Posterior vena cava (tissue), 2 donors: ENCODE measurements around the gene CPA4. TPM values are rescaled to one million over a fixed set of nuclear protein-coding genes. Genes with fewer than 3 reads are reported as not detected.
"Not testable (repeated sequence)": the region's sequence is repeated elsewhere in the genome, so short reads cannot be mapped to it uniquely, and the experiment has no call there.

Experiments
- DNase-seq: peaks from one replicate; pipeline ENCODE4 v3.0.0-alpha.2; 2020; ENCODE audit warnings: low spot score
- intact Hi-C, 2 donors: fragments of 100-400 bp; cut with DNase I; formaldehyde crosslinking; loops; one replicate each; pipeline versions ENCODE4 v1.14.1 to v1.14.2; 2022 to 2023
- total RNA-seq, 2 donors: library from RNA; stranded (reverse); fragmentation: NEBNext Ultra II Directional; extraction: Animal tissue kit (Norgen Biotek cat#: 25700); gene quantifications; one replicate each; pipeline ENCODE4 v1.2.1, GENCODE V29; 2021
- donor health status: DM: yes; HTN: yes; CAD: no.
- donor health status: DM: yes; HTN: yes; CAD: no.

CPA4 gene
- total RNA-seq, 2 donors from 2014 or later = 0.37 to 0.62 TPM

DNA sequence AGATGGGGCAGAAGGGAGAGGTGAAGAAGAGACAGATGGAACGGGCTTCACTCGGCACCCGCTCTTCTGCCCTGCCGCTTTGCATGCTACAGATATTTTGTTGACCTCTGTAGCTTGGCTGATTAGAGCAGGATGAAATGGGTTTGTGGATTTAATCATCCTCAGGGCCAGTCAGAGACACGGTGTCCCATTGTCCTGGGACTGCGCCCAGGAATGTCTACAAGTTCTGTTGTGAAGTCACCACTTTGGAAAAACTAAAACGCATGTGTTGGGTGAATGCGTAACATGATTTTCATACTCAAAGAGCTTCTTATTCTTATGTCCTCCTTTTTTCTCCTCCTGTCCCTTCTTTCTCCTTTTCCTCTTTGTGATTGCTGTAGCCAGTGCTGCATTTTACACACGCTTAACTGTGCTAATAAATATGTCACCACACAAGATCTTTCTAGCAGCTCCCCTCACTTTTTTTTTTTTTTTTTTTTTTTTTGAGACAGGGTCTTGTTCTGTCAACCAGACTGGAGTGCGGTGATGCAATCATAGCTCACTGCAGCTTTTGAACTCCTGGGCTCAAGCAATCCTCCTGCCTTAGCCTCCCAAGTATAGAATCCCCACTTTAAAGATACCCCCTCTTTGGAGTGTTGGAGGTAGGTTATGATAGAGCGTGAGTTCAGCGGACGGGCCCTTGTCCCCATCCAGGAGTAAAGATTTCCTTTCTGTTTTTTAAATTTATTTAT lies 3.4 kb downstream of the CPA4 start:
- intact Hi-C loops = no loop called here
- no peak for DNase-seq

DNA sequence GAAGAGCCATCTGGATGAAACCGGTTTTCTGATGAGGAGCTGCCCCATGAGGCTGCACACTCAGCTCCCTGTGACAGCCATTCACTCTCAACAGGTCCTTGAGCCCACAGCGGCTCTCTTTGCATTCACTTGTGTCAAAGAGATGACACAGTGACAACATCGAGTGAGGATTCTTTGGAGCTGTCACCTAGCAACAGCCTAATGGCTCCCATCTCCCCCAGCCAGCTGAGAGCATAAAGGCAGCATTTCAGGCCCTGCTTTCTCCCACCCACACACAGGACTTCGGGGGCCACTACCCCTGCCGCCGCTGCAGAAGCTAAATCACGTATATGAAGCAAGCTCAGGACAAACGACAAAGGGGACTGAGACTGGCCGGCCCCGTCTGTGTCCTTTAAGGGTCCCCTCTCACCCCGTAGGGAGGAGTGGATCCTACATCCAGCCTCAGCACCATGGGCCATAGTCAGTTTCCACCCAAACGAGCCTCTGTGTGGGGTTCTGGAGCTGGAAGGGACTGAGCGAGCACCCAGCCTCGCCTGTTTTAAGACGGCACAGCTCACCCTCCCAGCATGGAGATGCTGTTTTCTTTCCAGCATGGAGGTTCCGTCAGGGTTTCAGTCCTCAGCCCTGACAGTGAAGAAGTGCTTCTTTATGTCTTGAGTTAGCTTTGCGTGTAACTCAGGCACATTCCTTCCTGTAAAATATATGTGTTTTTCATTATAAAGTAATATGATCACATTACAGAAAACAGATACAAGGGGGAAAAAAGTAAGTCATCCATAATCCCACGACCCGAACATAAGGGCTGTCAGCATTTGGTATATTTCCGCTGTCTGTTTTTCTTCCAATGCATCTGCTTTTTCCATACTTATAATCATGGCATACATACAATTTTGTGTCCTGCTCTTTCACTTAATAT lies 4.9 kb downstream of the CPA4 start:
- no peak for DNase-seq
- intact Hi-C loops = no loop called here

DNA sequence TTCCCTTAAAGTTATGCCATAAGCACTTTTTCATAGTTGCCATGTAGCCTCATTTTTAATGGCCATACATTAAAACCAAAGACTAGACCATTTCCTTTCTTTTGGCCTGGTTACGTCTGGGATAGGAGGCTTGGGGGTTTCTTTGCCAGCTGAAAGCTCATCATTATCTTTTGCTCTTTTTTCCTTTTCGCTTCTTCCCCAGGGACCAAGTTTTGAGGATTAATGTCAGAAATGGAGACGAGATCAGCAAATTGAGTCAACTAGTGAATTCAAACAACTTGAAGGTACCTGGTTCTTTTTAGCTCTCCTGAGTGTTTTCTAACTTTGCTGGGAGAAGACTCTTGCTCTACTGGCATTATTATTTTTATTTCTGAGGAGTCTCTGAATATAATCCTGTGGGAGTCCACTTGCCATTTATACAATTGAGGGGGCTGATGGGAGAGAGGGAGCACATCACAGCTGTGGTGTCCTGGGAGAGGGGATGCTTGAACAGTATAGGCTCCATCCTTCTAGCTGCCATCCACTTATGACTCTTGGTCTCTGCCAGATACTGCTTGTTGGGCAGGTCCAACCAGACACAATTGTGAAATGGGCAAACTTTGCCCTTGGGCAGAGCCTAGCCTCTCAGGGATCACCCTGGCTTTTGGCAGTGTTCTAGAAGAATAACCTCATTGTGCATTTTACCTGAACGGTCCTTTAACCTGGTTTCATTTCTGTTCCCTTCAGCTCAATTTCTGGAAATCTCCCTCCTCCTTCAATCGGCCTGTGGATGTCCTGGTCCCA lies 5.8 kb downstream of the CPA4 start:
- no peak for DNase-seq
- intact Hi-C loops = no loop called here

DNA sequence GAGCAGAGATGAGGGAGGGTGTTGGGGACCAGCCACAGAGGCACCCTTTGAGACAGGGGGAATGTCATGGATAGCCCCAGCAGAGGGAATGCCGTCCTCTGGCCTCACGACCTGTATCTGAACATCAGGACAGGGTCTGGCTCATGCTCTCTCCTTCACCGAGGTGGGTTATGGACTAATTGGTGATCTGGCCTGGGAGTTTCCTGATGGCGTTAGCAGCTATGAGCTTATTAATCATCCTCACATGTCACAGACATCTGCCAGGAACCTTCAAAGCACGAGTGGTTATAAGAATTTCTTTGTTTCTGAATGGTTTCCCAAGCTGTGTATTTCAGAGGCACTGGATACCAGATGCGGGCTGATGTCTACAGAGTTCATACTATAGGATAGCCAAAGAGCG lies 6.9 kb downstream of the CPA4 start:
- intact Hi-C loops = no loop called here
- DNase-seq = no peak

DNA sequence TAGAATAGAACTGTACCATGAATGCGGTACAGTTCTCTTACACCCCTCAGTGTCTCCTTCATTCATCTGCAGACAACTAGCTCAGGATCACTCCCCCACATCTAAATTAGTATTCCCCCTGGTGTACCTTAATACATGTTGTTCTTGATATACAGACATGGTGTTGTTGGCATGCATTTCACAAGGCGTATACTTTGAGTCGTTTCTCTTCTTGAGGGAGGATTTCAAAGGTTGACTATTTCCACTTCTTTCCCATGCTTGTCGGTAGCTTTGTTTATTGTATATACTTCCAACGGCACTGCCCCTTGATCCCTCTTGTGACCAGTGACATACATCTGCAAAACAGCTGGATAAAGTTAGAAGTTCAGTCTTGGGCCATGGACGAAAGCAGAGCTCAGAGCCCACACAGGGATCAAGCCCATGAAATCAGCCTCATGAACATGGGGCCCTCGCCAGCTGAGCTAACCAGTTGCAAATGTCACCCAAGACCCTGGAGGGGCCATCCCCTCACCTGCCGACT lies 8.6 kb downstream of the CPA4 start:
- no peak for DNase-seq
- intact Hi-C loops = no loop called here

DNA sequence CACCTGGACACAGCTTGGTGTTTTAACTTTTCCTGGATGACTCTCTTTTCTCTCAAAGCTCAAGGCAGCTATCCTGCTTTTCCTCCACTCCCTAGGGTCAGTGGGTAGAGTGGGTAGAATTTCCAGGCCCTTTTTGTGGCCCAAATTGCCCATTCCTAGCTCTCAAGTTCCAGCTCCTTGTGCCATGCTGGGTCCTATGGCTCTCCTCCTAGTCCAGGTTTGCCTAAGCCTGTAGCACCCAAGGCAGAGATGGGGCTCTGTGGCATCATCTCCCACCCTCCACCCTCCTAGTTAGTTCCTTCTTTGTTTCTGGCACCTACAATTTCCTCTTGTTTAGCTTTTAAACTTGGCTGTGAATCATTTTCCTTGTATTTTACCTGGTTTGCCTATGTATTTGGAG lies 9.7 kb downstream of the CPA4 start:
- intact Hi-C loops = no loop called here
- no peak for DNase-seq

DNA sequence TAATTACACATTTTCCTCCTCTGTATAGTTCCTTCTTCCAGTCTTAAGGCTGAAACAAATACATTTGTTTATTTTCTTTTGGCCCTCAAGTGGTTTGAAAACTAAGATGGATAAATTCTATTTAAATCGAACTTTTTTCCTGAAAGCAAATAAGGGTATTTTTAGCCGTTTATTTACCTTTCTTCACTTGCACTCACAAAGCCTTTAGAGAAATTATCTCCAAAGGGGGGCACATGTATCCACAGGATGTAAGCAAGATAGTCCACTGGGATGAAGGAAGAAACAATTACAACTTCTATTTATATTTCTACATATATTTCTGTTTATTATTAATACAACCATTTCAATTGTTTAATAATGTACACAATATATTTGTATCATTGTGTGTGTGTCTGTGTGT lies 10.2 kb downstream of the CPA4 start:
- DNase-seq = no peak
- intact Hi-C loops = no loop called here

DNA sequence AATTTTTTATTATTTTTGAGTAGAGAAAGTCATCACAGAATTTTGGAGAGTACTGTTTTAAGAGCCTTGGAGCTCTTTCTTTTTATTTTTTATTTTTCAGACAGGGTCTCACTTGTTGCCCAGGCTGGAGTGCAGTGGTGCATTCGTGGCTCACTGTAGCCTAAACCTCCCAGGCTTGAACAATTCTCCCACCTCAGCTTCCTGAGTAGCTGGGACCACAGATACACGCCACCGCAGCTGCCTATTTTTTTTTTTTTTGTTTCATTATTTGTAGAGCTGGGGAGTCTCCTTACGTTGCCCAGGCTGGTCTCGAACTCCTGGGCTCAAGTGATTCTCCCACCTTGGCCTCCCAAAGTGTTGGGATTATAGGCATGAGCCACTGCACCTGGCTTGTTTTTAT lies 10.6 kb downstream of the CPA4 start:
- DNase-seq = no peak
- intact Hi-C loops = no loop called here

DNA sequence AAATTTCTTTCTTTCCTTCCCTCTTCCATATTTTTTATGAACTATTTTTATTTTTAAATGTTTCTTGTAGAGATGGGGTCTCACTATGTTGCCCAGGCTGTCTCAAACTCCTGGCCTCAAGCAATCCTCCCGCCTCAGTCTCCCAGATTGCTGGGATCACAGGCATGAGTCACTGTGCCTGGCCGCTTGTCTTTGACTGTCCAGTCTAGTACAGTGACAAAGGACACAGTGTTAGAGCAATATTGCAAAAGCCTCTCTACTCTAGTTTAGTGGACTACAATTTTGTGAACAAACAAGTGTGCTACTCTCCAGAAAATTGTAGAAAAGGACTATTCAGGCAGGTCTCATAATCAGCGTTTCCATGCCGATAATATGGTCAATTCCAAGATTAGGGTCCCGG lies 11.0 kb downstream of the CPA4 start:
- intact Hi-C loops = no loop called here
- no peak for DNase-seq

DNA sequence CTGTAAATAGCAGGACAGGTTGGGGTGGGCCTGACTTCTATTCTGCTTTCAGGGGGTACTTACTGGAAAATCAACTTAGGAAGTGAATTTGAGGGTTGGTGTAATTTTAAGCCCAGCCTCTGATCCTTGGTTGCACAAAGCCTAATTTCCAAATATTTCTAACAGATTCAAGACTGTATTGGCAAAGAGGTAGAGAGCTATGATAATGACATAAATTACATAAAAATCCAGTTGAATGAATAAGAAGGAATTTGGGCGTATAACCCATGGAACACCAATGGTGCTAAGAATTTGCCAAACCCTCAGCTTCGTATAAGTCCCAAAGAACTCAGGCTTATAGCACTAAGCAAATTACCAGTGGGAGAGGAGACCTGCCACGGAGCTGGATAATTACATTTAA lies 11.9 kb downstream of the CPA4 start:
- intact Hi-C loops = no loop called here
- no peak for DNase-seq

DNA sequence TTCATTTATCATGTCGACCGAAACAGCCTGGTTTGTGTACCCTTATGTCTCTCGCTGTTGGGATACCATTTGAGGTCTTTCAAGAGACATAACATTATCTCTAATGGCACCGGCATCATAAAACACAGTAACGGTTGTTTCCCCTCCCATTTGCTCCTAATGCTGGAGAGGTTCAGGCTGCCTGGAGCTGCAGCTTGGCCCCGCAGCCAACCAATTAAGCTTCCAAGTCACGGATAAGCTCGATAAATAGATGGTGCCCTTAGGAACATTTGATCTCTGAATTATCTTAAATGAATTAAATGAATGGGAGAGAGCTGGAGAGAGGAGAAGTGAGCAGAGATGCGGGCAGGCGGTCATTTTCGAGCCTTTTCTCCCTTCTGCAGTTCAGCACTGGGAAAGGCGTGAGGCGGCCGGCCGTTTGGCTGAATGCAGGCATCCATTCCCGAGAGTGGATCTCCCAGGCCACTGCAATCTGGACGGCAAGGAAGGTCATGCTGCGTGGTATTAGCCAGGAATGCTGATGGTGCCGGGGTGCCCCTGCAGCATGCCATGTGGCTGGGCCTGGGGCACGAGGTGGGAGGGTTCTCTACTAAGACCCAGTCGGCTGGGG lies 12.6 kb downstream of the CPA4 start:
- no peak for DNase-seq
- intact Hi-C loops = loop anchor here in 1 of 2 donors (2.0 kb wide), 1 partner anchor 53 kb away; no protein-coding TSS in a partner anchor

DNA sequence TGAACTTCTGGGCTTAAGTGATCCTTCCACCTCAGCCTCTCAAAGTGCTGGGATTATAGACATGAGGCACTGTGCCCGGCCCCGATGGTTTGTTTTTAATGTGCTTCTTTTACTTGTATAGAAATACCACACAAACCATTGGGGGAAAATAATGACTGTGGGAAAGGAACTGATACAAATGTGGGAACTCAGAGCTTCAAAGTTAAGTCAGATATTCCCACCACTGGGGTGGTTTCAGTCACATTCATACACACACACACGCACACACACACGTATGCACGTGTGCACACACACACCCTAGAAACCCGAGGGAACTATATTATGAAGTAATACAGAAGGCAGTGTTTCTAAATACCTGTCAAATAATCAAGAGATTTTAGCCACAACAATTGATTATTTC lies 17.0 kb downstream of the CPA4 start:
- no peak for DNase-seq
- intact Hi-C loops = no loop called here

DNA sequence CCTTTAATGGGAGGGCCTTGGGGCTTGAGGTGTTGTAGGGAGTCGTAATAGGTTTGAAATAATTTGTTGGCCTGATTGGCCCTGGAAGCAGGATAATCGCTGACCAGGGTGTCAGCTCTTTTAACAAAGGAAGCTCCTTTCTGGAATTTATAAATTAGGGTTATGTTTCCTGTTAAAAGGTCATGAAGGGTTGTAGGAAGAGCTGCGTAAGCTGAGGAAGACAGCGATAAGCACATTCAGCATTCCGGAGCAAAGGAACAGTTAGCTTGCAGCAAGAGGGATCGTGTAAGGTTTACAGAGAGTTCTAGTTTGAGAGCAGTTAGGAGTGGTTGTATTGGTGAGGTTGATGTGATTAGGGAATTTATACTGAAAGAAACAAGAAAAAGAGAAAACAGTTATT lies 21.3 kb downstream of the CPA4 start:
- DNase-seq = no peak
- intact Hi-C loops = no loop called here

DNA sequence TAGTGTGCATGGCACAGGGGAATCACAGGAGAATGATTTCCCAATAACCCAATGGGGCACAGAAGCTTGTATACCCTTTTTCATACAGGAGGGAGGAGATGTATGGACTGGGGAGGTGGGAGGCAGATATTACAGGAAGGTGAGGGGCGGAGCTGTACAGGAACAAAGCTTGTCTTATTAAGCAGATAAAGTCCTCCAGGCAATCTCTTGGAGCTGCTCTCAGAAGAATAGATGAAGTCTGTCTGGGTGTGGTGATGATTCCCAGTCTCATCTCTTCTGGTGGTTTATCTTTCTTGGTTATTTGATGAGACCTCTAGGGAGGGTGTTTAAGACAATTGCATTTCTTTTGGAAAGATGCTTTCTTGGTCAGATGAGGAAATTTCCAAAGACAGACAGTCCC lies 26.6 kb downstream of the CPA4 start:
- DNase-seq = no peak
- intact Hi-C loops = loop anchor here in 1 of 2 donors (2.0 kb wide), 1 partner anchor 35 kb away; no protein-coding TSS in a partner anchor

DNA sequence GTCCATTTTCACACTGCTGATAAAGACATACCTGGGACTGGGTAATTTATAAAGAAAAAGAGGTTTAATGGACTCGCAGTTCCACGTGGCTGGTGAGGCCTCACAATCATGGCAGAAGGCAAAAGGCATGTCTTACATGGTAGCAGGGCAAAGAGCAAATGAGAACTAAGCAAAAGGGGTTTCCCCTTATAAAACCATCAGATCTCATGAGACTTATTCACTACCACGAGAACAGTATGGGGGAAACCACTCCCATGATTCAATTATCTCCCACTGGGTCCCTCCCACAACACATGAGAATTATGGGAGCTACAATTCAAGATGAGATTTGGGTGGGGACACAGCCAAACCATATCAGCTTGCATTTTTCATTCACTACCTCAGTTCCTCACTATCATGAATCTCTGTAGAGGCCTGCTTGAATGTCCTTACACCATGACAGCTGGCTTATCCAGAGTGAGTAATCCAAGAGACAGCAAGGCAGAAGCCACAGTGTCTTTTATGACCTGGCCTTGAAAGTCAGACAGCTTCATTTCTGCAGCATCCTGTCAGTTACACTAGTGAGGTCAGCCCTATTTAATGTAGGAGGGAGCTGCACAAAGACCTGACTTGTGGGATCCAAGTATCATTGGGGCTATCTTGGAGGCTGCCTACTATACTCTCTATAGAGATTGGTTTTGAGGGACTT lies 28.7 kb downstream of the CPA4 start:
- not testable (repeated sequence) for DNase-seq
- intact Hi-C loops = loop anchor here in 1 of 2 donors (2.0 kb wide), 1 partner anchor 63 kb away; no protein-coding TSS in a partner anchor

DNA sequence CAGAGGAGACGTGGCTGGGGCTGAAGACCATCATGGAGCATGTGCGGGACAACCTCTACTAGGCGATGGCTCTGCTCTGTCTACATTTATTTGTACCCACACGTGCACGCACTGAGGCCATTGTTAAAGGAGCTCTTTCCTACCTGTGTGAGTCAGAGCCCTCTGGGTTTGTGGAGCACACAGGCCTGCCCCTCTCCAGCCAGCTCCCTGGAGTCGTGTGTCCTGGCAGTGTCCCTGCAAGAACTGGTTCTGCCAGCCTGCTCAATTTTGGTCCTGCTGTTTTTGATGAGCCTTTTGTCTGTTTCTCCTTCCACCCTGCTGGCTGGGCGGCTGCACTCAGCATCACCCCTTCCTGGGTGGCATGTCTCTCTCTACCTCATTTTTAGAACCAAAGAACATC lies 29.7 kb downstream of the CPA4 start:
- no peak for DNase-seq
- intact Hi-C loops = loop anchor here in 1 of 2 donors (2.0 kb wide), 1 partner anchor 64 kb away; no protein-coding TSS in a partner anchor

DNA sequence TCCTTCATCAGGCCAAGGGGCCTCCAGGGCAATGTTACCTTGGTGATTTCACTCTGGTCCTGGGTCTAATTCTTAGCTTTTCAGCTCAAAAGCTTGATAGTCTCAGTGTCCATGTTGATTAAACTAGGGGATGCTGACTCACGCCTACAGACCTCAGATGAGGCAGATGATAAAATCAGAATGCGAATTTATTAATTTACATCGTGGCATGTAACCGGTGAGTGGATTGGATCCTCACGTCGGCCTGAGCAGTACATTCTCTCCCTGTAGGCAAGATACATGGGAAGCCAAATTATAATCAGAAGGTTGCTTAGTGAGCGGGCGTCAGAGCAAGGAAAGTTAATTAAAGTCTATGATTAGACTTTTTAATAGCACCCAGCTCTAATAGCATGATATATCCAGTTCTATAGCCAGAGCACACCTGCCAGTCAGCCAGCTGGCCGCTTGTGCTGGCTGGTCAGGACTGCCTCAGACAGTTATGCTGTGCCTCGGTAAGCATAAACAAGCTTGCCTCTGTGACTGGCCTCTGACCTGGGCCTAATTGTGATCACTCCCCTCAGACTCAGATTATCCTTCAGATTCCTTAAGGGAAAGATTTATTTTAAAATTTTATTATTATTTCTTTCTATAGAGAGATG lies 31.5 kb downstream of the CPA4 start:
- DNase-seq = no peak
- intact Hi-C loops = no loop called here

DNA sequence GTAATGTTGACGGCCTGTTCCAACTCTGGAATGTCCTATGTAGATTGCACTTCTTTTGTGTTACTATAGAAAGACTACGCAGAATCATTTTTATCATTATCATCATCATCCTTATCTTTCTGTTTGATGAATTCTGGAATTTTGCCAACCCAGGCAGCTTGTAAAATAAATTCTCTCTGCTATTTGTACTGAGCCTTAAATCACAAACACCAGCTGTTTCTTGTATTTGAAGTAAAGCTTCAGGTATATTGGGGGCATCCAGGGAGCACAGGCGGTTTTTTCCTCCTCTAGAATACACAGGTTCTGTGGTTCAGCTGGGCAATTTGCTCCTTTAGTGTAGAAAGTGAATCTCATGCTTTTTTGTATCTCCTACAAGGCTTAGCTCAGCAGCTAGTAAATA lies 36.7 kb downstream of the CPA4 start:
- intact Hi-C loops = no loop called here
- DNase-seq = no peak
